H1 (cell line): ENCODE measurements around the gene POTEF. TPM values are rescaled to one million over a fixed set of nuclear protein-coding genes. Genes with fewer than 3 reads are reported as not detected.
"Not testable (repeated sequence)": the region's sequence is repeated elsewhere in the genome, so short reads cannot be mapped to it uniquely, and the experiment has no call there.

Experiments used
- CTCF ChIA-PET: fragments of 300-600 bp; sonication (Branson Sonifier 250); formaldehyde crosslinking; loops from one replicate; lab custom pipeline; 2021; ENCODE audit not compliant: partially characterized antibody; lab: Charles Lee
- POLR2A ChIA-PET: fragments of 300-600 bp; sonication (Branson Sonifier 250); formaldehyde crosslinking; loops from one replicate; lab custom pipeline; 2021; ENCODE audit warnings: inconsistent platforms; ENCODE audit not compliant: partially characterized antibody; lab: Charles Lee
- DNase-seq, 2 experiments: peaks; one replicate each; pipeline versions ENCODE4 v3.0.0 to v3.0.0-alpha.2; 2010 to 2022; ENCODE audit warnings: low spot score in 2 of 2, low read depth in 1 of 2, mixed read lengths in 1 of 2
- FAIRE-seq: peaks from 2 replicates; lab custom pipeline; 2011; peaks lifted over from hg19 to GRCh38; lab: Jason Lieb, UNC
- H2AFZ ChIP-seq: 2 replicates; pipeline ENCODE4 v1.8.1; 2012; ENCODE audit warnings: low read length, inconsistent platforms
- H2AK5ac ChIP-seq: 2 replicates; pipeline ENCODE4 v1.6.1; 2013; ENCODE audit warnings: low read depth, low read length
- H2BK120ac ChIP-seq: replicated peaks from 2 replicates; pipeline ENCODE3; 2013; ENCODE audit warnings: low read depth, low read length, inconsistent platforms
- H2BK12ac ChIP-seq: 2 replicates; pipeline ENCODE4 v1.6.1; 2013; ENCODE audit warnings: low read depth, low read length
- H2BK15ac ChIP-seq: 2 replicates; pipeline ENCODE4 v1.6.1; 2013; ENCODE audit warnings: low read length
- H2BK20ac ChIP-seq: 2 replicates; pipeline ENCODE4 v1.6.1; 2013; ENCODE audit warnings: low read length
- H2BK5ac ChIP-seq: 2 replicates; pipeline ENCODE4 v1.6.1; 2013; ENCODE audit warnings: low read depth, low read length
- H3K14ac ChIP-seq: 2 replicates; pipeline ENCODE4 v1.6.1; 2013; ENCODE audit warnings: inconsistent platforms; ENCODE audit not compliant: insufficient read length
- H3K18ac ChIP-seq: 2 replicates; pipeline ENCODE4 v1.6.1; 2013; ENCODE audit warnings: low read length; ENCODE audit errors: extremely low read depth
- H3K23ac ChIP-seq: 2 replicates; pipeline ENCODE4 v1.6.1; 2013; ENCODE audit warnings: inconsistent platforms; ENCODE audit not compliant: insufficient read length
- H3K23me2 ChIP-seq: 2 replicates; pipeline ENCODE4 v1.6.1; 2013; ENCODE audit warnings: low read depth, low read length
- H3K27ac ChIP-seq: 2 replicates; pipeline ENCODE4 v1.6.1; 2011; ENCODE audit warnings: low read depth, low read length, inconsistent platforms
- H3K27me3 ChIP-seq, 4 experiments: replicated peaks in 1 of 4; 1 replicate in 1 of 4; 2 replicates in 3 of 4; pipeline versions ENCODE4 v1.6.1 to v1.8.1; 2011 to 2013; ENCODE audit warnings: low read length in 3 of 4, mild to moderate bottlenecking in 3 of 4, inconsistent platforms in 2 of 4, mixed read lengths in 2 of 4, moderate library complexity in 1 of 4; ENCODE audit not compliant: control insufficient read depth in 3 of 4, insufficient read depth in 3 of 4; ENCODE audit errors: extremely low read depth in 1 of 4
- H3K36me3 ChIP-seq, 4 experiments: 2 replicates each; pipeline versions ENCODE4 v1.6.1 to v1.8.1; 2011 to 2013; ENCODE audit warnings: mild to moderate bottlenecking in 4 of 4, low read length in 3 of 4, moderate library complexity in 2 of 4, control low read depth in 1 of 4, inconsistent platforms in 1 of 4; ENCODE audit not compliant: insufficient read depth in 4 of 4, control insufficient read depth in 2 of 4
- H3K4ac ChIP-seq: replicated peaks from 2 replicates; pipeline ENCODE3; 2013; ENCODE audit warnings: low read length, low read depth, mixed read lengths, inconsistent platforms; ENCODE audit not compliant: insufficient read length
- H3K4me1 ChIP-seq, 4 experiments: replicated peaks in 1 of 4; 1 replicate in 1 of 4; 2 replicates in 3 of 4; pipeline versions ENCODE4 v1.6.1 to v1.8.1; 2011 to 2013; ENCODE audit warnings: low read length in 3 of 4, inconsistent platforms in 2 of 4, mixed read lengths in 1 of 4; ENCODE audit not compliant: insufficient read depth in 4 of 4, control insufficient read depth in 3 of 4
- H3K4me2 ChIP-seq, 2 experiments: 2 replicates each; pipeline versions ENCODE4 v1.6.1 to v1.8.1; 2011 to 2013; ENCODE audit warnings: low read depth in 2 of 2, low read length in 2 of 2, control low read depth in 1 of 2, inconsistent platforms in 1 of 2, mild to moderate bottlenecking in 1 of 2; ENCODE audit not compliant: insufficient read depth in 1 of 2
- H3K4me3 ChIP-seq, 4 experiments: fragments of 200-600, 300-600 bp in 1 of 4; sonication (generic), shearing (Covaris generic), sonication (Bioruptor Twin) in 1 of 4; 2 replicates each; pipeline versions ENCODE4 v1.5.1 to v1.8.1; 2011 to 2016; ENCODE audit warnings: low read length in 4 of 4, low read depth in 3 of 4, control low read depth in 2 of 4, inconsistent platforms in 2 of 4, mild to moderate bottlenecking in 2 of 4, mixed read lengths in 1 of 4, moderate library complexity in 1 of 4; ENCODE audit not compliant: insufficient read depth in 2 of 4; ENCODE audit errors: extremely low read depth in 1 of 4
- H3K56ac ChIP-seq: replicated peaks from 2 replicates; pipeline ENCODE3; 2013; ENCODE audit warnings: low read depth, mild to moderate bottlenecking, mixed read lengths, low read length, inconsistent platforms; ENCODE audit not compliant: insufficient read length
- H3K79me1 ChIP-seq: 2 replicates; pipeline ENCODE4 v1.6.1; 2013; ENCODE audit warnings: low read depth, low read length, control low read depth
- H3K79me2 ChIP-seq, 2 experiments: 2 replicates each; pipeline versions ENCODE4 v1.6.1 to v1.8.1; 2012 to 2013; ENCODE audit warnings: low read length in 2 of 2, mild to moderate bottlenecking in 2 of 2, inconsistent platforms in 1 of 2; ENCODE audit not compliant: insufficient read depth in 2 of 2, control insufficient read depth in 1 of 2
- H3K9ac ChIP-seq, 4 experiments: replicated peaks in 1 of 4; 1 replicate in 1 of 4; 2 replicates in 3 of 4; pipeline versions ENCODE4 v1.6.1 to v1.8.1; 2011 to 2013; ENCODE audit warnings: low read depth in 3 of 4, low read length in 3 of 4, control low read depth in 2 of 4, mild to moderate bottlenecking in 2 of 4, moderate library complexity in 2 of 4, inconsistent platforms in 1 of 4; ENCODE audit errors: extremely low read depth in 1 of 4
- H3K9me3 ChIP-seq, 2 experiments: 2 replicates each; pipeline versions ENCODE4 v1.6.1 to v1.8.1; 2012 to 2013; ENCODE audit warnings: mild to moderate bottlenecking in 2 of 2, moderate library complexity in 2 of 2, control low read depth in 1 of 2, inconsistent platforms in 1 of 2, low read depth in 1 of 2, low read length in 1 of 2, mixed read lengths in 1 of 2; ENCODE audit not compliant: insufficient read depth in 2 of 2
- H4K20me1 ChIP-seq, 2 experiments: replicated peaks in 1 of 2; 2 replicates each; pipeline versions ENCODE3 to v1.8.1; 2011 to 2013; ENCODE audit warnings: inconsistent platforms in 2 of 2, low read length in 2 of 2, mild to moderate bottlenecking in 1 of 2; ENCODE audit not compliant: insufficient read depth in 2 of 2, control insufficient read depth in 1 of 2
- H4K5ac ChIP-seq: 2 replicates; pipeline ENCODE4 v1.6.1; 2013; ENCODE audit warnings: low read length, low read depth, mixed read lengths, inconsistent platforms; ENCODE audit not compliant: insufficient read length
- H4K8ac ChIP-seq: 2 replicates; pipeline ENCODE4 v1.8.0; 2013; ENCODE audit warnings: mild to moderate bottlenecking, moderate library complexity, low read length, inconsistent platforms; ENCODE audit not compliant: insufficient read depth; ENCODE audit errors: extremely low read depth
- H4K91ac ChIP-seq: replicated peaks from 2 replicates; pipeline ENCODE3; 2013; ENCODE audit warnings: low read length, mixed read lengths, inconsistent platforms; ENCODE audit not compliant: insufficient read length
- RAD21 ChIP-seq, 2 experiments: IDR thresholded peaks in 1 of 2; conservative IDR thresholded peaks in 1 of 2; 2 replicates each; pipeline ENCODE4 v1.6.1; 2011; ENCODE audit warnings: low read depth in 2 of 2, low read length in 2 of 2, improper control_type of control experiment in 1 of 2, inconsistent platforms in 1 of 2, mild to moderate bottlenecking in 1 of 2, moderate library complexity in 1 of 2
- WGBS, 2 experiments: shearing (Covaris generic) in 1 of 2; methylation state at CpG; one replicate each; pipeline versions ENCODE4 v1.1.6 to v1.1.7; 2013 to 2015; ENCODE audit warnings: low lambda C conversion rate in 2 of 2, mixed read lengths in 2 of 2, inconsistent platforms in 1 of 2, low coverage in 1 of 2, missing lambda C conversion rate in 1 of 2; ENCODE audit not compliant: insufficient replicate concordance in 2 of 2, insufficient coverage in 1 of 2, insufficient read length in 1 of 2; ENCODE audit errors: extremely low coverage in 1 of 2, missing lambda C conversion rate in 1 of 2; 5-methylcytosine and 5-hydroxymethylcytosine counted together
- polyA plus RNA-seq, 7 experiments: library from polyadenylated mRNA; depleted of rRNA in 3 of 7; stranded (reverse) in 5 of 7; unstranded in 2 of 7; fragments of >200 nt in 5 of 7; fragments of 200-250 nt in 2 of 7; gene quantifications; 1 replicate in 5 of 7; 2 replicates in 1 of 7; 4 replicates in 1 of 7; pipeline versions ENCODE4 v1.2.1 to v1.2.3, GENCODE V29; 2011 to 2013; ENCODE audit warnings: missing spikeins in 2 of 7, mixed read lengths in 2 of 7
- total RNA-seq: library from RNA; stranded (reverse); fragmentation: NEBNext Ultra II Directional; extraction: Animal tissue kit (Norgen Biotek cat#: 25700); gene quantifications from 2 replicates; pipeline ENCODE4 v1.2.1, GENCODE V29; 2021
- TF ChIP-seq, protein P1 (sequence below), 3 experiments: IDR thresholded peaks; 1 replicate in 2 of 3; 2 replicates in 1 of 3; pipeline versions ENCODE4 v1.5.1 to v1.6.1; 2011; ENCODE audit warnings: low read length in 3 of 3, mild to moderate bottlenecking in 3 of 3, inconsistent platforms in 2 of 3, low read depth in 1 of 3, moderate library complexity in 1 of 3; ENCODE audit not compliant: insufficient read depth in 1 of 3; ENCODE audit errors: control extremely low read depth in 1 of 3

POTEF gene
- total and polyA plus RNA-seq, 2 of the 8 experiments (the other 6 are each of a cell fraction or from before 2014, with no cell fraction given), result 0.24 to 0.36 TPM

DNA sequence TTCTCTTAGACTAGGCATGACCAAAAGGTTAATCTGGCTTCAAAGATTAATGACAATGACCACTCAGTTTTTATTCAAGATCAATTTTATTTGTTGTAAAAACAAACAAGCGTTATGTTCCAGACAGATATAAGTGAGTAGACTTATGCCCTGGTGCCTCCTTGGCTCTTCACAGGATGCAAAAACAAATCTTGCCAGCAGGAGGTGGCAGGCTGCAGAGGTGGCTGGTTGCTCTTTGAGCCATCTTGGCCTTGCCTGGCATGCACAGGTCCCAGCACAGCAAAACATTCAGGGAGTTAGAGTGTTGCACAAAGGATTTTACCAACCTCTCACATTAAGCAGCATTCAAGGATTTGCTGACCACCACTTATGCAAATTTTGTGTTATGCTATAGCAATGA is 103.1 kb downstream of the POTEF start:
- H3K23me2 ChIP-seq, H3K56ac ChIP-seq, H2BK20ac ChIP-seq, POLR2A ChIA-PET, H4K5ac ChIP-seq, H3K27me3 ChIP-seq, H2BK120ac ChIP-seq, H3K79me1 ChIP-seq, H3K18ac ChIP-seq, H3K9ac ChIP-seq, H4K8ac ChIP-seq, H2AFZ ChIP-seq, H3K23ac ChIP-seq, H2BK15ac ChIP-seq, H3K4me1 ChIP-seq, H3K79me2 ChIP-seq, H4K91ac ChIP-seq, H2AK5ac ChIP-seq, H3K36me3 ChIP-seq, H3K4ac ChIP-seq, FAIRE-seq, H3K9me3 ChIP-seq, H2BK12ac ChIP-seq, H2BK5ac ChIP-seq, H3K14ac ChIP-seq, H4K20me1 ChIP-seq, CTCF ChIA-PET, H3K4me3 ChIP-seq, H3K27ac ChIP-seq, H3K4me2 ChIP-seq: not testable (repeated sequence)
- TF ChIP-seq, protein P1, sequence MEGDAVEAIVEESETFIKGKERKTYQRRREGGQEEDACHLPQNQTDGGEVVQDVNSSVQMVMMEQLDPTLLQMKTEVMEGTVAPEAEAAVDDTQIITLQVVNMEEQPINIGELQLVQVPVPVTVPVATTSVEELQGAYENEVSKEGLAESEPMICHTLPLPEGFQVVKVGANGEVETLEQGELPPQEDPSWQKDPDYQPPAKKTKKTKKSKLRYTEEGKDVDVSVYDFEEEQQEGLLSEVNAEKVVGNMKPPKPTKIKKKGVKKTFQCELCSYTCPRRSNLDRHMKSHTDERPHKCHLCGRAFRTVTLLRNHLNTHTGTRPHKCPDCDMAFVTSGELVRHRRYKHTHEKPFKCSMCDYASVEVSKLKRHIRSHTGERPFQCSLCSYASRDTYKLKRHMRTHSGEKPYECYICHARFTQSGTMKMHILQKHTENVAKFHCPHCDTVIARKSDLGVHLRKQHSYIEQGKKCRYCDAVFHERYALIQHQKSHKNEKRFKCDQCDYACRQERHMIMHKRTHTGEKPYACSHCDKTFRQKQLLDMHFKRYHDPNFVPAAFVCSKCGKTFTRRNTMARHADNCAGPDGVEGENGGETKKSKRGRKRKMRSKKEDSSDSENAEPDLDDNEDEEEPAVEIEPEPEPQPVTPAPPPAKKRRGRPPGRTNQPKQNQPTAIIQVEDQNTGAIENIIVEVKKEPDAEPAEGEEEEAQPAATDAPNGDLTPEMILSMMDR (IDR thresholded peaks at IDR 0.05; ENCODE audit: control extremely low read depth in 1 of 3, insufficient read depth in 1 of 3, low read depth in 1 of 3, low read length in 3 of 3), result peak; percentile 29 to 40 (median 39)
- TF ChIP-seq RAD21 (IDR thresholded peaks at IDR 0.05 in 1 of 2, conservative IDR thresholded peaks at IDR 0.05 in 1 of 2; ENCODE audit: low read depth in 2 of 2, low read length in 2 of 2), result peak; percentile 44 to 46; a peak in 3 of 4 replicates
- WGBS, 2 experiments, result 94% methylated on average over 1 of the region's 1 CpG; no CpG with 5 or more reads in 1 of the 2 experiments
- DNase-seq, result peak in 1 of 2 experiments; percentile 63
